ENCODE data around the gene ZEB2. TPM values are rescaled to one million over a fixed set of nuclear protein-coding genes. Genes with fewer than 3 reads are reported as not detected.

The ZEB2 gene
- total RNA-seq, 1 donor from 2014 or later, result 329 TPM

- no peak for DNase-seq (ENCODE audit: low spot score)
Observed at GRCh38 chr2:144429396-144430112, 90.4 kb downstream of the ZEB2 start.

- no peak for DNase-seq (ENCODE audit: low spot score)
Observed at GRCh38 chr2:144426981-144427479, 92.9 kb downstream of the ZEB2 start.

- DNase-seq (ENCODE audit: low spot score), result no peak
Observed at GRCh38 chr2:144426355-144426754, 93.6 kb downstream of the ZEB2 start.

- DNase-seq (ENCODE audit: low spot score), result no peak
Observed at GRCh38 chr2:144424559-144425240, 95.2 kb downstream of the ZEB2 start.

- DNase-seq (ENCODE audit: low spot score), result no peak
Observed at GRCh38 chr2:144421606-144422510, 98.1 kb downstream of the ZEB2 start.

- DNase-seq (ENCODE audit: low spot score), result no peak
Observed at GRCh38 chr2:144419218-144419617, 100.7 kb downstream of the ZEB2 start.

- DNase-seq (ENCODE audit: low spot score), result no peak
Observed at GRCh38 chr2:144415386-144415785, 104.5 kb downstream of the ZEB2 start.

- no peak for DNase-seq (ENCODE audit: low spot score)
Observed at GRCh38 chr2:144414324-144414845, 105.5 kb downstream of the ZEB2 start.

GRCh38 chr2:144412709-144413108 is 107.2 kb downstream of the ZEB2 start:
- no peak for DNase-seq (ENCODE audit: low spot score)

GRCh38 chr2:144411473-144411872 is 108.4 kb downstream of the ZEB2 start:
- DNase-seq (ENCODE audit: low spot score), result no peak

GRCh38 chr2:144409241-144409640 is 110.7 kb downstream of the ZEB2 start:
- no peak for DNase-seq (ENCODE audit: low spot score)

- DNase-seq (ENCODE audit: low spot score), result no peak
Observed at GRCh38 chr2:144407262-144407661, 112.7 kb downstream of the ZEB2 start.

- no peak for DNase-seq (ENCODE audit: low spot score)
Observed at GRCh38 chr2:144405982-144406788, 113.7 kb downstream of the ZEB2 start.

GRCh38 chr2:144405321-144405720 is 114.6 kb downstream of the ZEB2 start:
- no peak for DNase-seq (ENCODE audit: low spot score)

GRCh38 chr2:144404586-144405314 is 115.2 kb downstream of the ZEB2 start:
- no peak for DNase-seq (ENCODE audit: low spot score)

- no peak for DNase-seq (ENCODE audit: low spot score)
Observed at GRCh38 chr2:144403933-144404332, 116.0 kb downstream of the ZEB2 start.

- no peak for DNase-seq (ENCODE audit: low spot score)
Observed at GRCh38 chr2:144402251-144402650, 117.7 kb downstream of the ZEB2 start.

GRCh38 chr2:144401036-144401435 is 118.9 kb downstream of the ZEB2 start:
- no peak for DNase-seq (ENCODE audit: low spot score)

GRCh38 chr2:144396318-144396717 is 123.6 kb downstream of the ZEB2 start:
- DNase-seq (ENCODE audit: low spot score), result no peak

All from mesenteric fat pad (tissue), 1 donor.